GM12891 (cell line): Measurements from ENCODE around the gene KPNA6.

Experiments used
- PAX5 ChIP-seq: IDR thresholded peaks from 2 replicates; pipeline ENCODE4 v1.6.1; 2011; ENCODE audit warnings: low read length, moderate library complexity, mild to moderate bottlenecking; ENCODE audit not compliant: insufficient read depth, severe bottlenecking
- POLR2A ChIP-seq: IDR thresholded peaks from 2 replicates; pipeline ENCODE4 v1.6.1; 2011; ENCODE audit warnings: low read depth, low read length, control low read depth
- POLR2AphosphoS5 ChIP-seq: IDR thresholded peaks from 2 replicates; pipeline ENCODE4 v1.6.1; 2011; ENCODE audit warnings: low read depth, low read length, control low read depth
- POU2F2 ChIP-seq: IDR thresholded peaks from 2 replicates; pipeline ENCODE4 v1.6.1; 2011; ENCODE audit warnings: low read depth, mild to moderate bottlenecking, control low read depth, low read length, moderate library complexity
- SPI1 ChIP-seq: IDR thresholded peaks from 2 replicates; pipeline ENCODE4 v1.6.1; 2011; ENCODE audit warnings: low read depth, low read length, control low read depth
- TAF1 ChIP-seq: IDR thresholded peaks from 2 replicates; pipeline ENCODE4 v1.6.1; 2011; ENCODE audit warnings: low read depth, low read length, control low read depth

- TF ChIP-seq POLR2A (no peak), POLR2AphosphoS5 (no peak), POU2F2 (no peak), SPI1 (no peak), PAX5 (no peak), TAF1 (no peak)
Observed at GRCh38 chr1:32187850-32188249, 80.0 kb downstream of the KPNA6 start.
